Activated naive CD8-positive, alpha-beta T cell treated with anti-CD3 and anti-CD28 coated beads, Interleukin-2, amount 10 ng/mL, durations not matched to agents 7 days and 5 days (primary cell): ENCODE results near the gene B9D1. TPM values are rescaled to one million over a fixed set of nuclear protein-coding genes. Genes with fewer than 3 reads are reported as not detected.

Experiments
- ATAC-seq: fragments of 150-1000 bp; cut with Tn5 transposase; one replicate; pipeline ENCODE4 v1.10.0; 2021; ENCODE audit warnings: low read depth, moderate library complexity
- POLR2A ChIA-PET: fragments of 350-600 bp; sonication (Branson Sonifier 250); formaldehyde crosslinking; loops from one replicate; lab custom pipeline; 2021; ENCODE audit warnings: antibody characterized with exemption; lab: Charles Lee
- DNase-seq: peaks from one replicate; pipeline ENCODE4 v3.0.0; 2021
- H3K27ac Mint-ChIP-seq: one replicate; pipeline ENCODE4 v1.8.0; 2022; ENCODE audit warnings: mild to moderate bottlenecking, mixed read lengths
- H3K27me3 Mint-ChIP-seq: one replicate; pipeline ENCODE4 v1.8.0; 2022; ENCODE audit warnings: mild to moderate bottlenecking, moderate library complexity, mixed read lengths
- H3K36me3 Mint-ChIP-seq: one replicate; pipeline ENCODE4 v1.8.0; 2021; ENCODE audit warnings: mild to moderate bottlenecking, mixed read lengths
- H3K4me1 Mint-ChIP-seq: one replicate; pipeline ENCODE4 v1.8.0; 2021; ENCODE audit warnings: mixed read lengths
- H3K4me3 Mint-ChIP-seq: one replicate; pipeline ENCODE4 v1.8.0; 2022; ENCODE audit warnings: mild to moderate bottlenecking, moderate library complexity, mixed read lengths
- H3K9me3 Mint-ChIP-seq: one replicate; pipeline ENCODE4 v1.8.0; 2021; ENCODE audit warnings: mixed read lengths
- total RNA-seq, 2 experiments: library from RNA; stranded (reverse); gene quantifications; one replicate each; pipeline ENCODE4 v1.2.3, GENCODE V29; 2021

B9D1 gene
- total RNA-seq, 2 experiments from 2014 or later: 1.6 to 2.1 TPM

- Mint-ChIP-seq H3K36me3 (peaks cover 8% of the 10 kb centered on the region), H3K27me3 (no peaks in the 10 kb centered on the region), H3K9me3 (no peaks in the 10 kb centered on the region), H3K4me1 (peaks cover 15% of the 10 kb centered on the region), H3K4me3 (peak overlapping the region; percentile 99), H3K27ac (peak overlapping the region; percentile 98)
- ATAC-seq: peak; percentile 96
- POLR2A ChIA-PET: interaction anchor here (0.7 to 2.4 kb wide), 10 partner anchors 8 to 1665 kb away, joined by 3 to 13 read pairs (median 3); partner anchors contain the start of genes ALDH3A2, B9D1 and USP22
- peak; percentile 96 for DNase-seq
Observed at GRCh38 chr17:19377602-19378415, 15.3 kb upstream of the B9D1 start.

- Mint-ChIP-seq H3K4me3 (peak overlapping the region; percentile 99), H3K4me1 (peaks cover 23% of the 10 kb centered on the region), H3K9me3 (no peaks in the 10 kb centered on the region), H3K27ac (peak overlapping the region; percentile 98), H3K36me3 (peaks cover 6% of the 10 kb centered on the region), H3K27me3 (peaks cover 2% of the 10 kb centered on the region)
- ATAC-seq: no peak
- POLR2A ChIA-PET: interaction anchor here (0.8 to 2.4 kb wide), 3 partner anchors 9 to 14 kb away, joined by 3 to 13 read pairs (median 11); partner anchors contain the start of gene B9D1
- DNase-seq: no peak
Observed at GRCh38 chr17:19376811-19377210, 14.3 kb upstream of the B9D1 start.

- DNase-seq (no peak), ATAC-seq (no peak)
- peak overlapping the region; percentile 42 for H3K4me3 Mint-ChIP-seq
- POLR2A ChIA-PET: no interaction called here
- no peak overlapping the region for H3K27ac Mint-ChIP-seq
- peaks cover 2% of the 10 kb centered on the region for H3K36me3 Mint-ChIP-seq
- peaks cover 4% of the 10 kb centered on the region for H3K27me3 Mint-ChIP-seq
- peaks cover 33% of the 10 kb centered on the region for H3K4me1 Mint-ChIP-seq
- no peaks in the 10 kb centered on the region for H3K9me3 Mint-ChIP-seq
Observed at GRCh38 chr17:19375732-19376131, 13.2 kb upstream of the B9D1 start.

- Mint-ChIP-seq H3K36me3 (no peaks in the 10 kb centered on the region), H3K4me3 (no peak overlapping the region), H3K27ac (no peak overlapping the region), H3K27me3 (peaks cover 7% of the 10 kb centered on the region), H3K4me1 (peaks cover 42% of the 10 kb centered on the region), H3K9me3 (no peaks in the 10 kb centered on the region)
- POLR2A ChIA-PET: no interaction called here
- ATAC-seq (no peak), DNase-seq (no peak)
Observed at GRCh38 chr17:19374136-19374535, 11.6 kb upstream of the B9D1 start.

- Mint-ChIP-seq H3K27ac (no peak overlapping the region), H3K4me1 (peaks cover 45% of the 10 kb centered on the region), H3K36me3 (no peaks in the 10 kb centered on the region), H3K27me3 (peaks cover 8% of the 10 kb centered on the region), H3K9me3 (no peaks in the 10 kb centered on the region), H3K4me3 (no peak overlapping the region)
- POLR2A ChIA-PET: no interaction called here
- DNase-seq (no peak), ATAC-seq (no peak)
Observed at GRCh38 chr17:19372866-19373504, 10.5 kb upstream of the B9D1 start.

- Mint-ChIP-seq H3K27me3 (peaks cover 8% of the 10 kb centered on the region), H3K4me1 (peaks cover 45% of the 10 kb centered on the region), H3K4me3 (no peak overlapping the region), H3K27ac (peak overlapping the region; percentile 26), H3K36me3 (no peaks in the 10 kb centered on the region), H3K9me3 (no peaks in the 10 kb centered on the region)
- POLR2A ChIA-PET: no interaction called here
- DNase-seq: no peak
- ATAC-seq: no peak
Observed at GRCh38 chr17:19372439-19372838, 9.9 kb upstream of the B9D1 start.

- Mint-ChIP-seq H3K27me3 (peaks cover 8% of the 10 kb centered on the region), H3K36me3 (no peaks in the 10 kb centered on the region), H3K4me3 (peak overlapping the region; percentile 42), H3K27ac (peak overlapping the region; percentile 26), H3K4me1 (peaks cover 43% of the 10 kb centered on the region), H3K9me3 (no peaks in the 10 kb centered on the region)
- POLR2A ChIA-PET: no interaction called here
- no peak for DNase-seq
- no peak for ATAC-seq
Observed at GRCh38 chr17:19372011-19372370, 9.5 kb upstream of the B9D1 start.

- DNase-seq (no peak), ATAC-seq (no peak)
- Mint-ChIP-seq H3K27me3 (peaks cover 8% of the 10 kb centered on the region), H3K4me1 (peaks cover 40% of the 10 kb centered on the region), H3K36me3 (no peaks in the 10 kb centered on the region), H3K4me3 (peak overlapping the region; percentile 64), H3K27ac (peak overlapping the region; percentile 78), H3K9me3 (no peaks in the 10 kb centered on the region)
- POLR2A ChIA-PET: interaction anchor here (0.6 kb wide), 1 partner anchor 275 kb away, joined by 6 read pairs; no protein-coding TSS in a partner anchor
Observed at GRCh38 chr17:19371259-19372010, 8.9 kb upstream of the B9D1 start.

- Mint-ChIP-seq H3K27me3 (peaks cover 13% of the 10 kb centered on the region), H3K4me1 (peaks cover 36% of the 10 kb centered on the region), H3K4me3 (peak overlapping the region; percentile 64), H3K36me3 (no peaks in the 10 kb centered on the region), H3K9me3 (no peaks in the 10 kb centered on the region), H3K27ac (peak overlapping the region; percentile 92)
- POLR2A ChIA-PET: interaction anchor here (2.4 kb wide), 1 partner anchor 7 kb away, joined by 9 read pairs; the partner anchor contains the start of gene MAPK7
- DNase-seq (peak; percentile 51), ATAC-seq (peak; percentile 19)
Observed at GRCh38 chr17:19370493-19370960, 8.0 kb upstream of the B9D1 start.

- DNase-seq: no peak
- ATAC-seq: peak; percentile 80
- Mint-ChIP-seq H3K4me3 (peak overlapping the region; percentile 59), H3K27me3 (peaks cover 13% of the 10 kb centered on the region), H3K36me3 (no peaks in the 10 kb centered on the region), H3K27ac (peak overlapping the region; percentile 92), H3K9me3 (no peaks in the 10 kb centered on the region), H3K4me1 (peaks cover 36% of the 10 kb centered on the region)
- POLR2A ChIA-PET: interaction anchor here (2.4 kb wide), 1 partner anchor 8 kb away, joined by 9 read pairs; the partner anchor contains the start of gene MAPK7
Observed at GRCh38 chr17:19369846-19370492, 7.4 kb upstream of the B9D1 start.

GRCh38 chr17:19369107-19369778, 6.7 kb upstream of the B9D1 start:
- Mint-ChIP-seq H3K4me3 (peak overlapping the region; percentile 59), H3K27me3 (peaks cover 15% of the 10 kb centered on the region), H3K4me1 (peaks cover 36% of the 10 kb centered on the region), H3K9me3 (no peaks in the 10 kb centered on the region), H3K27ac (no peak overlapping the region), H3K36me3 (no peaks in the 10 kb centered on the region)
- POLR2A ChIA-PET: interaction anchor here (2.4 kb wide), 1 partner anchor 9 kb away, joined by 9 read pairs; the partner anchor contains the start of gene MAPK7
- ATAC-seq (no peak), DNase-seq (no peak)

GRCh38 chr17:19368229-19368628, 5.7 kb upstream of the B9D1 start:
- DNase-seq: no peak
- POLR2A ChIA-PET: interaction anchor here (2.4 kb wide), 1 partner anchor 10 kb away, joined by 9 read pairs; the partner anchor contains the start of gene MAPK7

More at GRCh38 chr17:19368229-19368628, 5.7 kb upstream of the B9D1 start:
- ATAC-seq: no peak
- Mint-ChIP-seq H3K4me1 (peaks cover 36% of the 10 kb centered on the region), H3K36me3 (no peaks in the 10 kb centered on the region), H3K4me3 (no peak overlapping the region), H3K27me3 (peaks cover 18% of the 10 kb centered on the region), H3K27ac (peak overlapping the region; percentile 35), H3K9me3 (no peaks in the 10 kb centered on the region)
